ENCODE data around the gene PGLYRP4.

GRCh38 chr1:153288634-153289275 lies 59.9 kb downstream of the PGLYRP4 start:
- TF ChIP-seq CTCF (conservative IDR thresholded peaks at IDR 0.05; ENCODE audit: low read depth, low read length) (peak; percentile 71), EZH2 (IDR thresholded peaks at IDR 0.05; ENCODE audit: borderline replicate concordance, low read depth, low read length, poor library complexity, severe bottlenecking) (no peak)

Measured in A673 (cell line).